IMR-90 (cell line): Measurements from ENCODE around the gene SCYGR8. TPM values are rescaled to one million over a fixed set of nuclear protein-coding genes. Genes with fewer than 3 reads are reported as not detected.

ENCODE experiments used
- ATAC-seq: fragments of 200-7000 bp; cut with Tn5 transposase; 2 replicates; pipeline ENCODE4 v1.9.1; 2020; ENCODE audit warnings: low read depth, mild to moderate bottlenecking, moderate library complexity
- BruUV-seq: library from RNA; stranded (reverse); fragments of 400-500 nt; replicated peaks from 2 replicates; lab custom pipeline; 2021; lab: Mats Ljungman, UMichigan
- CTCF ChIA-PET: fragments of 300-600 bp; formaldehyde crosslinking; extraction: SDS; loops from one replicate; lab custom pipeline; 2021; ENCODE audit warnings: antibody characterized with exemption; lab: Yijun Ruan, JAX
- POLR2A ChIA-PET: fragments of 300-600 bp; sonication (Branson Sonifier 250); formaldehyde crosslinking; loops from one replicate; lab custom pipeline; 2022; ENCODE audit warnings: antibody characterized with exemption; ENCODE audit not compliant: unreplicated experiment; lab: Charles Lee
- DNase-seq: peaks from one replicate; pipeline ENCODE4 v3.0.0; 2013
- H2AFZ ChIP-seq: replicated peaks from 2 replicates; pipeline ENCODE3; 2013; ENCODE audit warnings: low read length, mild to moderate bottlenecking; ENCODE audit not compliant: poor library complexity
- H2AK5ac ChIP-seq: 2 replicates; pipeline ENCODE4 v1.6.1; 2013; ENCODE audit warnings: low read depth, low read length, inconsistent platforms
- H2AK9ac ChIP-seq: replicated peaks from 2 replicates; pipeline ENCODE3; 2013; ENCODE audit warnings: mild to moderate bottlenecking, low read depth, low read length, moderate library complexity; ENCODE audit not compliant: poor library complexity
- H2BK120ac ChIP-seq: 2 replicates; pipeline ENCODE4 v1.6.1; 2013; ENCODE audit warnings: low read depth, low read length, inconsistent platforms
- H2BK15ac ChIP-seq: 3 replicates; pipeline ENCODE4 v1.6.1; 2013; ENCODE audit warnings: low read depth, low read length, inconsistent platforms
- H2BK20ac ChIP-seq: 2 replicates; pipeline ENCODE4 v1.6.1; 2013; ENCODE audit warnings: low read depth, mild to moderate bottlenecking, inconsistent platforms, low read length, moderate library complexity
- H2BK5ac ChIP-seq: 2 replicates; pipeline ENCODE4 v1.6.1; 2013; ENCODE audit warnings: mild to moderate bottlenecking, low read depth, low read length, inconsistent platforms; ENCODE audit not compliant: poor library complexity, severe bottlenecking
- H3K14ac ChIP-seq: replicated peaks from 2 replicates; pipeline ENCODE4 v1.6.1; 2013; ENCODE audit warnings: low read depth, low read length, inconsistent platforms
- H3K18ac ChIP-seq: 2 replicates; pipeline ENCODE4 v1.6.1; 2013; ENCODE audit warnings: low read depth, low read length, control low read depth
- H3K23ac ChIP-seq: 2 replicates; pipeline ENCODE4 v1.6.1; 2013; ENCODE audit warnings: low read depth, low read length, inconsistent platforms
- H3K27ac ChIP-seq: 2 replicates; pipeline ENCODE4 v1.5.1; 2013; ENCODE audit warnings: mild to moderate bottlenecking, control low read depth, low read length; ENCODE audit not compliant: insufficient read depth
- H3K27me3 ChIP-seq: 2 replicates; pipeline ENCODE4 v1.6.1; 2013; ENCODE audit warnings: low read length; ENCODE audit not compliant: control insufficient read depth, insufficient read depth
- H3K36me3 ChIP-seq: 2 replicates; pipeline ENCODE4 v1.6.1; 2013; ENCODE audit warnings: low read length, mixed read lengths; ENCODE audit not compliant: control insufficient read depth, insufficient read depth
- H3K4ac ChIP-seq: 2 replicates; pipeline ENCODE4 v1.6.1; 2013; ENCODE audit warnings: low read depth, low read length, inconsistent platforms
- H3K4me1 ChIP-seq: 2 replicates; pipeline ENCODE4 v1.6.1; 2013; ENCODE audit warnings: low read length, mixed read lengths; ENCODE audit not compliant: control insufficient read depth, insufficient read depth
- H3K4me2 ChIP-seq: 2 replicates; pipeline ENCODE4 v1.6.1; 2013; ENCODE audit warnings: low read depth, mild to moderate bottlenecking, control low read depth, low read length, moderate library complexity
- H3K4me3 ChIP-seq: 2 replicates; pipeline ENCODE4 v1.5.1; 2013; ENCODE audit warnings: low read depth, mild to moderate bottlenecking, control low read depth, low read length, moderate library complexity; ENCODE audit not compliant: insufficient read depth
- H3K56ac ChIP-seq: 2 replicates; pipeline ENCODE4 v1.6.1; 2013; ENCODE audit warnings: low read length, inconsistent platforms; ENCODE audit not compliant: insufficient read depth; ENCODE audit errors: extremely low read depth
- H3K79me1 ChIP-seq, 2 experiments: 2 replicates each; pipeline ENCODE4 v1.6.1; 2013; ENCODE audit warnings: low read length in 2 of 2, inconsistent platforms in 1 of 2, low read depth in 1 of 2
- H3K9ac ChIP-seq: 2 replicates; pipeline ENCODE4 v1.6.1; 2013; ENCODE audit warnings: low read depth, low read length, control low read depth
- H3K9me1 ChIP-seq: 2 replicates; pipeline ENCODE4 v1.6.1; 2013; ENCODE audit warnings: low read length, inconsistent platforms; ENCODE audit not compliant: insufficient read depth
- H3K9me3 ChIP-seq: 2 replicates; pipeline ENCODE4 v1.6.1; 2013; ENCODE audit warnings: low read length; ENCODE audit not compliant: control insufficient read depth, insufficient read depth
- H4K20me1 ChIP-seq: 2 replicates; pipeline ENCODE4 v1.6.1; 2013; ENCODE audit warnings: low read length, inconsistent platforms; ENCODE audit not compliant: insufficient read depth
- H4K5ac ChIP-seq: 2 replicates; pipeline ENCODE4 v1.6.1; 2013; ENCODE audit warnings: mild to moderate bottlenecking, low read depth, low read length, control low read depth
- H4K8ac ChIP-seq, 2 experiments: 2 replicates each; pipeline ENCODE4 v1.6.1; 2013; ENCODE audit warnings: low read depth in 2 of 2, low read length in 2 of 2, control low read depth in 1 of 2, inconsistent platforms in 1 of 2
- H4K91ac ChIP-seq: 2 replicates; pipeline ENCODE4 v1.6.1; 2013; ENCODE audit warnings: low read depth, low read length, inconsistent platforms; ENCODE audit not compliant: insufficient read depth
- CHD1 ChIP-seq: IDR thresholded peaks from 2 replicates; pipeline ENCODE4 v1.6.1; 2012; ENCODE audit warnings: low read depth, low read length, improper control_type of control experiment
- ELK1 ChIP-seq: fragments of 150-350 bp; IDR thresholded peaks from 2 replicates; pipeline ENCODE4 v1.6.1; 2016; ENCODE audit warnings: low read depth, mild to moderate bottlenecking, low read length, moderate library complexity, borderline replicate concordance
- FOS ChIP-seq: fragments of 150-350 bp; IDR thresholded peaks from 2 replicates; pipeline ENCODE4 v1.6.1; 2016; ENCODE audit warnings: low read depth, low read length
- MXI1 ChIP-seq: IDR thresholded peaks from 2 replicates; pipeline ENCODE4 v1.6.1; 2012; ENCODE audit warnings: low read depth, mild to moderate bottlenecking, low read length, moderate library complexity, borderline replicate concordance
- NFE2L2 ChIP-seq: fragments of 150-350 bp; IDR thresholded peaks from 2 replicates; pipeline ENCODE4 v1.6.1; 2016; ENCODE audit warnings: low read depth, mild to moderate bottlenecking, low read length
- POLR2A ChIP-seq: IDR thresholded peaks from 2 replicates; pipeline ENCODE4 v1.6.1; 2012; ENCODE audit warnings: mild to moderate bottlenecking, low read depth, low read length
- RCOR1 ChIP-seq: IDR thresholded peaks from 2 replicates; pipeline ENCODE4 v1.6.1; 2012; ENCODE audit warnings: mild to moderate bottlenecking, low read length, improper control_type of control experiment; ENCODE audit not compliant: insufficient replicate concordance
- SMC3 ChIP-seq: fragments of 150-350 bp; IDR thresholded peaks from 2 replicates; pipeline ENCODE4 v1.6.1; 2016; ENCODE audit warnings: low read depth, mild to moderate bottlenecking, antibody characterized with exemption, low read length, moderate library complexity
- USF2 ChIP-seq: fragments of 150-350 bp; IDR thresholded peaks from 2 replicates; pipeline ENCODE4 v1.6.1; 2017; ENCODE audit warnings: mild to moderate bottlenecking, antibody characterized with exemption, low read length, low read depth
- WGBS, 2 experiments: methylation state at CpG; one replicate each; pipeline versions ENCODE4 v1.1.5 to v1.1.7; 2013; ENCODE audit warnings: missing lambda C conversion rate in 2 of 2; ENCODE audit not compliant: insufficient read length in 1 of 2; ENCODE audit errors: extremely low coverage in 2 of 2; 5-methylcytosine and 5-hydroxymethylcytosine counted together
- dilution Hi-C: fragments of 300-500 bp; cut with HindIII; formaldehyde crosslinking; loops from one replicate; pipeline ENCODE4 v1.14.3; 2018; ENCODE audit warnings: low sequenced_read_pairs; ENCODE audit not compliant: unreplicated experiment
- in situ Hi-C: fragments of 300-500 bp; cut with MboI; formaldehyde crosslinking; loops from 3 replicates; pipeline ENCODE4 v1.14.3; 2019; ENCODE audit warnings: low sequenced_read_pairs, inconsistent platforms, mixed read lengths
- intact Hi-C: fragments of 100-400 bp; cut with micrococcal nuclease; formaldehyde crosslinking; loops from 2 replicates; pipeline ENCODE4 v1.10.0; 2022
- polyA plus RNA-seq, 3 experiments: library from polyadenylated mRNA; depleted of rRNA; stranded (reverse); fragments of >200 nt; gene quantifications; 2 replicates each; pipeline ENCODE4 v1.2.3, GENCODE V29; 2012; ENCODE audit warnings: low replicate concordance in 1 of 3
- total RNA-seq: library from RNA; depleted of rRNA; stranded (reverse); fragments of >200 nt; gene quantifications from 2 replicates; pipeline ENCODE4 v1.2.3, GENCODE V29; 2012

Gene SCYGR8
- total and polyA plus RNA-seq, 2 of the 4 experiments (the other 2 are of a cell fraction) = not detected

- ATAC-seq (no peak), DNase-seq (no peak)
- Histone ChIP-seq H4K8ac (no peak overlapping the region), H2BK20ac (no peak overlapping the region), H3K4me1 (no peaks in the 10 kb centered on the region), H2BK120ac (no peak overlapping the region), H3K4me2 (no peak overlapping the region), H3K9me3 (no peaks in the 10 kb centered on the region), H3K4ac (no peak overlapping the region), H3K9ac (no peak overlapping the region), H3K79me1 (no peaks in the 10 kb centered on the region), H3K36me3 (no peaks in the 10 kb centered on the region), H3K4me3 (no peak overlapping the region), H4K91ac (no peak overlapping the region), H3K56ac (no peak overlapping the region), H4K5ac (no peak overlapping the region), H4K20me1 (no peaks in the 10 kb centered on the region), H3K14ac (no peak overlapping the region), H2AK9ac (no peak overlapping the region), H3K27ac (no peak overlapping the region), H3K23ac (no peak overlapping the region), H3K9me1 (no peaks in the 10 kb centered on the region), H2BK5ac (no peak overlapping the region), H2AFZ (no peak overlapping the region), H2AK5ac (no peak overlapping the region), H3K27me3 (peaks cover 3% of the 10 kb centered on the region; the same call in 1 of the 2 replicates), H2BK15ac (no peak overlapping the region), H3K18ac (no peak overlapping the region)
- BruUV-seq = no TSS peak
- intact Hi-C loops (no loop called here), dilution Hi-C loops (no loop called here), in situ Hi-C loops (no loop called here)
- no peak for TF ChIP-seq USF2
- TF ChIP-seq RCOR1 = no peak
- no peak for TF ChIP-seq POLR2A
- no peak for TF ChIP-seq FOS
- no peak for TF ChIP-seq ELK1
- no peak for TF ChIP-seq SMC3
- TF ChIP-seq NFE2L2 = no peak
- TF ChIP-seq CHD1 = no peak
- TF ChIP-seq MXI1 = no peak
- POLR2A ChIA-PET = no interaction called here
- CTCF ChIA-PET = no interaction called here
- 71% methylated on average over 1 of the region's 1 CpG; no CpG with 5 or more reads in 1 of the 2 experiments for WGBS, 2 experiments
Measured at GRCh38 chr2:227785293-227785692, 39.6 kb downstream of the SCYGR8 start.
